Gastrocnemius medialis (tissue), 4 donors: Measurements from ENCODE around the gene PEAK3.

Experiments
- CTCF ChIP-seq, 5 experiments: fragments of 450-650 bp in 3 of 5; fragments of 200-600 bp in 2 of 5; sonication (generic) in 2 of 5; IDR thresholded peaks in 4 of 5; conservative IDR thresholded peaks in 1 of 5; 1 replicate in 4 of 5; 2 replicates in 1 of 5; pipeline ENCODE4 v1.5.1; 2016 to 2019; ENCODE audit warnings: antibody characterized with exemption in 5 of 5, mild to moderate bottlenecking in 3 of 5, moderate library complexity in 3 of 5
- POLR2A ChIP-seq, 2 donors: fragments of 450-650 bp; IDR thresholded peaks; one replicate each; pipeline ENCODE4 v1.6.1; 2017; ENCODE audit warnings: antibody characterized with exemption in 2 of 2, mild to moderate bottlenecking in 2 of 2, moderate library complexity in 2 of 2

DNA sequence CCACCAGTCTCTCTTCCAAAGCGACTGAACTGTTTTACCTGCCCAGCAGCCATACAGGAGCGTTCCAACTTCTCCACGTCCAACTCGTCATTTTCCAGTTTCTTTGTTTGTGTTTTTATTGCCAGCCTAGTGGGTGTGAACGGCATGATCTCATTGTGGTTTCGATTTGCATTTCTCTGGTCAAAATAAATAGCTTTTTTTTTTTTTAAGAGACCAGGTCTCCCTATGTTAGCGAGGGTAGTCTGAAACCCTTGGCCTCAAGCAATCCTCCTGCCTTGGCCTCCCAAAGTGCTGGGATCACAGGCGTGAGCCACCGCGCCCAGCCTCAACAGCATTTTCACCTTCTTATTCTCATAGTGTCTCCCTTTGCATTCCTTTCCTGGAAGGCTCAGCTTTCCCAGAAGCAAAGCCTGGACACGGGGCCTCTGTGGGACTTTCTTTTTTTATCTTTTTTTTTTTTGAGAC is 21.6 kb downstream of the PEAK3 start:
- TF ChIP-seq POLR2A (IDR thresholded peaks at IDR 0.05): no peak
- TF ChIP-seq CTCF (IDR thresholded peaks at IDR 0.05 in 4 of 5, conservative IDR thresholded peaks at IDR 0.05 in 1 of 5): no peak
